Measurements from ENCODE around the gene KCNIP2.

Gene KCNIP2

DNA sequence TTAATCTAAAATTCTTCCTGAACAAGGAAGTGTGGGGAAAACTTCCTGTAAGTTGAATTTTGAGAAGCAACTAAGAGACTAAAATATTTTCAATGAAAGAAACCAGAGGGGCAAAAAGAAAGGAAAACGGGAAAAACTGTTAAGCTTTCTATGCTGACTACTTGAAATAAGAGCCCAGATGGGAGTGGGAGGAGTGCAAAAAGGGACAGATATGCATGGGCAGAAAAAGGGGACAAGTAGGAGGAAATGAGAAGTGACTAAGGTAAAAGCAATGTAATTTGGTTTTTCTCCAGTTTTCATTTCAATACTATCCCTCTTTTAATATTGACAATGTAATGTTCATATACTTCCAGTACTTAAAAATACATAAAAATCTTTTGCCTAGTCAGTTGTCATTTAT, 36.4 kb downstream of the KCNIP2 start:
- 0 out of 2 replicates have a peak, but pooled peaks cover 17% of the 10 kb centered on the region for H4K20me1 ChIP-seq (ENCODE audit: insufficient read depth, low read length)
- no peaks in the 10 kb centered on the region for H3K9me3 ChIP-seq (replicated peaks; ENCODE audit: insufficient read depth, low read length)
- H3K9ac ChIP-seq (ENCODE audit: low read length) = no peak overlapping the region
- H3K4me3 ChIP-seq (ENCODE audit: low read length) = no peak overlapping the region
- H3K9me2 ChIP-seq (replicated peaks; ENCODE audit: insufficient read depth, low read length) = no peaks in the 10 kb centered on the region
- peaks cover 27% of the 10 kb centered on the region; the same call in 1 of the 2 replicates for H3K36me3 ChIP-seq (replicated peaks; ENCODE audit: insufficient read depth, low read length)
- H3K4me2 ChIP-seq (ENCODE audit: low read depth, low read length) = no peak overlapping the region
- H3K79me2 ChIP-seq (ENCODE audit: low read length) = peaks cover 92% of the 10 kb centered on the region
- TF ChIP-seq, protein P1, sequence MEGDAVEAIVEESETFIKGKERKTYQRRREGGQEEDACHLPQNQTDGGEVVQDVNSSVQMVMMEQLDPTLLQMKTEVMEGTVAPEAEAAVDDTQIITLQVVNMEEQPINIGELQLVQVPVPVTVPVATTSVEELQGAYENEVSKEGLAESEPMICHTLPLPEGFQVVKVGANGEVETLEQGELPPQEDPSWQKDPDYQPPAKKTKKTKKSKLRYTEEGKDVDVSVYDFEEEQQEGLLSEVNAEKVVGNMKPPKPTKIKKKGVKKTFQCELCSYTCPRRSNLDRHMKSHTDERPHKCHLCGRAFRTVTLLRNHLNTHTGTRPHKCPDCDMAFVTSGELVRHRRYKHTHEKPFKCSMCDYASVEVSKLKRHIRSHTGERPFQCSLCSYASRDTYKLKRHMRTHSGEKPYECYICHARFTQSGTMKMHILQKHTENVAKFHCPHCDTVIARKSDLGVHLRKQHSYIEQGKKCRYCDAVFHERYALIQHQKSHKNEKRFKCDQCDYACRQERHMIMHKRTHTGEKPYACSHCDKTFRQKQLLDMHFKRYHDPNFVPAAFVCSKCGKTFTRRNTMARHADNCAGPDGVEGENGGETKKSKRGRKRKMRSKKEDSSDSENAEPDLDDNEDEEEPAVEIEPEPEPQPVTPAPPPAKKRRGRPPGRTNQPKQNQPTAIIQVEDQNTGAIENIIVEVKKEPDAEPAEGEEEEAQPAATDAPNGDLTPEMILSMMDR (IDR thresholded peaks at IDR 0.05; ENCODE audit: low read length) = no peak
- DNase-seq = no peak
- H3K27ac ChIP-seq (ENCODE audit: low read length) = no peak overlapping the region
- no peak overlapping the region for H2AFZ ChIP-seq (ENCODE audit: low read length)
- peaks cover 2% of the 10 kb centered on the region; the same call in 1 of the 2 replicates for H3F3A ChIP-seq (ENCODE audit: insufficient read depth, low read length)
- H3K4me1 ChIP-seq (ENCODE audit: low read length) = no peaks in the 10 kb centered on the region
- H3K27me3 ChIP-seq (replicated peaks; ENCODE audit: insufficient read depth, low read length) = no peaks in the 10 kb centered on the region

DNA sequence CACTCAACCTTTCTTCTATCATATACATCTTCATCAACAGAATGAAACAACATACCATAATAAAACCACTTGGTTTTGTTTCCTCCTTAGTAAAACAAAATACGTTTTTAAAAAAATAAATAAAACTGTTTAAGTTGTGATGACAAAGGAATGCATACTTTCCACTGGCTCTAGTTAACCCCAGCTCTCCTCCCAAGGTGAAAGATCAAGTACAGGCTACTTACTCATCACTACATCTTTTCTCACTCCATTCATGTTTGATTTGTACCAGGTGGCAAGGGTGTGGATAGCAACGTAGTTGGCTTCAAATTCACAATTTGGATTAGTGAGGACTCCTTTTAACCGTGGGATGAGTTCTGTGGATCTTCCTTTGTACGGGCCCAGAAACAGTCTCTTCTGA, 40.1 kb downstream of the KCNIP2 start:
- H4K20me1 ChIP-seq (ENCODE audit: insufficient read depth, low read length) = 0 out of 2 replicates have a peak, but pooled peaks cover 11% of the 10 kb centered on the region

GRCh38 chr10:101797403-101798059, 46.1 kb downstream of the KCNIP2 start:
- TF ChIP-seq EZH2 (optimal IDR thresholded peaks at IDR 0.05; ENCODE audit: low read depth, low read length) (no peak), EZH2phosphoT487 (IDR thresholded peaks at IDR 0.05; ENCODE audit: low read length) (no peak)
- TF ChIP-seq, protein P1 (IDR thresholded peaks at IDR 0.05; ENCODE audit: low read length) = no peak
- peaks cover 4% of the 10 kb centered on the region; the same call in 1 of the 2 replicates for H3F3A ChIP-seq (ENCODE audit: insufficient read depth, low read length)

More for the DNA sequence above, 40.1 kb downstream of the KCNIP2 start:
- no peak for DNase-seq
- Histone ChIP-seq H3K4me1 (ENCODE audit: low read length) (no peaks in the 10 kb centered on the region), H3K4me3 (ENCODE audit: low read length) (no peak overlapping the region), H3K9me3 (replicated peaks; ENCODE audit: insufficient read depth, low read length) (no peaks in the 10 kb centered on the region), H3F3A (ENCODE audit: insufficient read depth, low read length) (peaks cover 2% of the 10 kb centered on the region; the same call in 1 of the 2 replicates), H3K36me3 (replicated peaks; ENCODE audit: insufficient read depth, low read length) (peaks cover 44% of the 10 kb centered on the region; the same call in 1 of the 2 replicates), H3K79me2 (ENCODE audit: low read length) (peaks cover 92% of the 10 kb centered on the region), H3K9me2 (replicated peaks; ENCODE audit: insufficient read depth, low read length) (no peaks in the 10 kb centered on the region), H3K27ac (ENCODE audit: low read length) (no peak overlapping the region), H3K9ac (ENCODE audit: low read length) (no peak overlapping the region), H2AFZ (ENCODE audit: low read length) (no peak overlapping the region), H3K27me3 (replicated peaks; ENCODE audit: insufficient read depth, low read length) (no peaks in the 10 kb centered on the region), H3K4me2 (ENCODE audit: low read depth, low read length) (no peak overlapping the region)
- TF ChIP-seq EZH2phosphoT487 (IDR thresholded peaks at IDR 0.05; ENCODE audit: low read length) (no peak), EZH2 (optimal IDR thresholded peaks at IDR 0.05; ENCODE audit: low read depth, low read length) (no peak)
- TF ChIP-seq, protein P1 (IDR thresholded peaks at IDR 0.05; ENCODE audit: low read length) = no peak

More at GRCh38 chr10:101797403-101798059, 46.1 kb downstream of the KCNIP2 start:
- H3K9ac ChIP-seq (ENCODE audit: low read length) = no peak overlapping the region
- DNase-seq = no peak
- H3K27ac ChIP-seq (ENCODE audit: low read length) = no peak overlapping the region
- H3K27me3 ChIP-seq (replicated peaks; ENCODE audit: insufficient read depth, low read length) = no peaks in the 10 kb centered on the region
- H3K4me1 ChIP-seq (ENCODE audit: low read length) = no peaks in the 10 kb centered on the region
- peaks cover 88% of the 10 kb centered on the region for H3K79me2 ChIP-seq (ENCODE audit: low read length)
- H3K4me3 ChIP-seq (ENCODE audit: low read length) = no peak overlapping the region
- no peaks in the 10 kb centered on the region for H3K9me3 ChIP-seq (replicated peaks; ENCODE audit: insufficient read depth, low read length)
- no peaks in the 10 kb centered on the region for H3K9me2 ChIP-seq (replicated peaks; ENCODE audit: insufficient read depth, low read length)
- H4K20me1 ChIP-seq (ENCODE audit: insufficient read depth, low read length) = peaks cover 8% of the 10 kb centered on the region; the same call in 1 of the 2 replicates
- H2AFZ ChIP-seq (ENCODE audit: low read length) = no peak overlapping the region
- no peak overlapping the region for H3K4me2 ChIP-seq (ENCODE audit: low read depth, low read length)
- peaks cover 39% of the 10 kb centered on the region for H3K36me3 ChIP-seq (replicated peaks; ENCODE audit: insufficient read depth, low read length)

Measured in MM.1S (cell line).